ENCODE results near the gene SNX33. TPM values are rescaled to one million over a fixed set of nuclear protein-coding genes. Genes with fewer than 3 reads are reported as not detected.

Gene SNX33
- total RNA-seq, 1 donor from 2014 or later = 29.3 TPM

- no peak overlapping the region for H3K4me3 Mint-ChIP-seq (ENCODE audit: low read depth)
- H3K27me3 Mint-ChIP-seq = peaks cover 58% of the 10 kb centered on the region
- no peaks in the 10 kb centered on the region for H3K9me3 Mint-ChIP-seq (ENCODE audit: low read depth)
- TF ChIP-seq CTCF (IDR thresholded peaks at IDR 0.05; ENCODE audit: unreplicated experiment) = no peak
- peaks cover 21% of the 10 kb centered on the region for H3K4me1 Mint-ChIP-seq (ENCODE audit: low read depth)
- DNase-seq (ENCODE audit: low spot score, unreplicated experiment) = no peak
- H3K36me3 Mint-ChIP-seq (ENCODE audit: insufficient read depth) = peaks cover 25% of the 10 kb centered on the region
- H3K27ac Mint-ChIP-seq = no peak overlapping the region
Measured at GRCh38 chr15:75659928-75660645, 12.4 kb downstream of the SNX33 start.

DNA sequence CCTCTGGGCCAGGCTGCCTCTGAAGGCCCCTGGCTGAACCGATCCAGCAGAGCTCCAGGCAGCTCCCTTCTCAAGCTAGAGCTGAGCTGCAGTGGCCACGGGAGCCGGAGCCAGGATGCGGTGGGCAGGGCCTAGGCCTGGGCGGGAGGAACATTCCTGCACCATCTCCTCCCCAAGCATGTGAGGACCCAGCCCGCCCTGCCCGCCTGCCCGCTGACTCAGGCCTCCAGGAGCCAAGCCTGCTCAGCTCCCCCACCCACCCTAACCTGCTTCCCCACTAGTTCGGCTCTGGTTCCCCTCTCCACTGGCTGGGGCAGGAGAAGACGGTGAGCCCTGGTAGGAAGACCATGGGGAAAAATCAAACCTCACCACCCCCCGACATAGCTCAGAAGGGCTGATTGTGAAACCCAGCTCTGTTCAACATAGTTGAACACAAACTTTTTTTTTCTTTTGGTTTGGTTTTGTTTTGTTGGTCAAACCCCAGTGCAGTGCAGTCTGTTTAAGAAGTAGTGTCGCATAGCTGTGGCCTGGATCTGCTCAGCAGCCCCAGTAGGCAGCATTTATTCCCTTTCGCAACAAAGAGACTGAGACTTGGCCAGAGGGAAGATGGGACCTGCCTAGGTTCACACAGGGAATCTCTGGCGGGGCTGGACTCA lies 13.5 kb downstream of the SNX33 start:
- Mint-ChIP-seq H3K36me3 (ENCODE audit: insufficient read depth) (peaks cover 24% of the 10 kb centered on the region), H3K27me3 (peaks cover 57% of the 10 kb centered on the region), H3K4me1 (ENCODE audit: low read depth) (peaks cover 27% of the 10 kb centered on the region), H3K27ac (no peak overlapping the region), H3K9me3 (ENCODE audit: low read depth) (no peaks in the 10 kb centered on the region), H3K4me3 (ENCODE audit: low read depth) (no peak overlapping the region)
- DNase-seq (ENCODE audit: low spot score, unreplicated experiment) = no peak
- no peak for TF ChIP-seq CTCF (IDR thresholded peaks at IDR 0.05; ENCODE audit: unreplicated experiment)

DNA sequence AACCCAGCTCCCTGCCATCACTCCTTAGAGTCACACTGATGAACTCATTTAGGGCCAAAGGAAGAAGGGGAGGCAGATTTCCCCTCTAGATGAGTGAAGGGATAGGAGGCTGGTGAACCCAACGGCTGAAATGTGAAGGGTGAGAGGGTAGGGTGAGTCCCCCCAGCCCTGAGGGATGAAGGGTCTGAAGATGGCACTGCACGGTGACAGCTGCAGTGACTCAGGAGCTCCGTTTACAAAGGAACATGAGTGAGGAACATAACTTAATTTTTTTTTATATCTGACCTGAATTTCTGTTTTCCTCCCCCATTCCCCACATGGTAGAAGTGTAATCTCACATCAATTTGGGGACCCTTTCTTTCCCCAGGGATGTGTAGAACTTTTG lies 14.0 kb downstream of the SNX33 start:
- H3K4me3 Mint-ChIP-seq (ENCODE audit: low read depth) = no peak overlapping the region
- no peaks in the 10 kb centered on the region for H3K9me3 Mint-ChIP-seq (ENCODE audit: low read depth)
- DNase-seq (ENCODE audit: low spot score, unreplicated experiment) = no peak
- H3K27ac Mint-ChIP-seq = no peak overlapping the region
- H3K27me3 Mint-ChIP-seq = peaks cover 57% of the 10 kb centered on the region
- no peak for TF ChIP-seq CTCF (IDR thresholded peaks at IDR 0.05; ENCODE audit: unreplicated experiment)
- peaks cover 31% of the 10 kb centered on the region for H3K4me1 Mint-ChIP-seq (ENCODE audit: low read depth)
- H3K36me3 Mint-ChIP-seq (ENCODE audit: insufficient read depth) = peaks cover 25% of the 10 kb centered on the region

- Mint-ChIP-seq H3K4me3 (ENCODE audit: low read depth) (no peak overlapping the region), H3K27ac (peak overlapping the region; percentile 73), H3K36me3 (ENCODE audit: insufficient read depth) (peaks cover 20% of the 10 kb centered on the region), H3K27me3 (peaks cover 60% of the 10 kb centered on the region), H3K9me3 (ENCODE audit: low read depth) (no peaks in the 10 kb centered on the region), H3K4me1 (ENCODE audit: low read depth) (peaks cover 36% of the 10 kb centered on the region)
- TF ChIP-seq CTCF (IDR thresholded peaks at IDR 0.05; ENCODE audit: unreplicated experiment) = no peak
- no peak for DNase-seq (ENCODE audit: low spot score, unreplicated experiment)
Measured at GRCh38 chr15:75662823-75663519, 15.3 kb downstream of the SNX33 start.

- peak overlapping the region; percentile 54 for H3K4me3 Mint-ChIP-seq (ENCODE audit: low read depth)
- H3K27me3 Mint-ChIP-seq = peaks cover 59% of the 10 kb centered on the region
- DNase-seq (ENCODE audit: low spot score, unreplicated experiment) = peak; percentile 30
- peaks cover 36% of the 10 kb centered on the region for H3K4me1 Mint-ChIP-seq (ENCODE audit: low read depth)
- no peak for TF ChIP-seq CTCF (IDR thresholded peaks at IDR 0.05; ENCODE audit: unreplicated experiment)
- H3K36me3 Mint-ChIP-seq (ENCODE audit: insufficient read depth) = peaks cover 13% of the 10 kb centered on the region
- H3K9me3 Mint-ChIP-seq (ENCODE audit: low read depth) = no peaks in the 10 kb centered on the region
- H3K27ac Mint-ChIP-seq = peak overlapping the region; percentile 40
Measured at GRCh38 chr15:75663931-75664421, 16.3 kb downstream of the SNX33 start.

All from progenitor cell of endocrine pancreas (in vitro differentiated cells).